Stimulated activated CD4-positive, alpha-beta T cell treated with anti-CD3 and anti-CD28 coated beads, Interleukin-1b, Interleukin-23, amount 100 ng/mL, for 24 hours (primary cell): ENCODE results near the gene PCDHA13.
"Not testable (repeated sequence)": the region's sequence is repeated elsewhere in the genome, so short reads cannot be mapped to it uniquely, and the experiment has no call there.

Experiments
- DNase-seq, 4 experiments: peaks; one replicate each; pipeline ENCODE4 v3.0.0-alpha.2; 2020; ENCODE audit warnings: low read depth in 4 of 4, low spot score in 1 of 4

The PCDHA13 gene, protein sequence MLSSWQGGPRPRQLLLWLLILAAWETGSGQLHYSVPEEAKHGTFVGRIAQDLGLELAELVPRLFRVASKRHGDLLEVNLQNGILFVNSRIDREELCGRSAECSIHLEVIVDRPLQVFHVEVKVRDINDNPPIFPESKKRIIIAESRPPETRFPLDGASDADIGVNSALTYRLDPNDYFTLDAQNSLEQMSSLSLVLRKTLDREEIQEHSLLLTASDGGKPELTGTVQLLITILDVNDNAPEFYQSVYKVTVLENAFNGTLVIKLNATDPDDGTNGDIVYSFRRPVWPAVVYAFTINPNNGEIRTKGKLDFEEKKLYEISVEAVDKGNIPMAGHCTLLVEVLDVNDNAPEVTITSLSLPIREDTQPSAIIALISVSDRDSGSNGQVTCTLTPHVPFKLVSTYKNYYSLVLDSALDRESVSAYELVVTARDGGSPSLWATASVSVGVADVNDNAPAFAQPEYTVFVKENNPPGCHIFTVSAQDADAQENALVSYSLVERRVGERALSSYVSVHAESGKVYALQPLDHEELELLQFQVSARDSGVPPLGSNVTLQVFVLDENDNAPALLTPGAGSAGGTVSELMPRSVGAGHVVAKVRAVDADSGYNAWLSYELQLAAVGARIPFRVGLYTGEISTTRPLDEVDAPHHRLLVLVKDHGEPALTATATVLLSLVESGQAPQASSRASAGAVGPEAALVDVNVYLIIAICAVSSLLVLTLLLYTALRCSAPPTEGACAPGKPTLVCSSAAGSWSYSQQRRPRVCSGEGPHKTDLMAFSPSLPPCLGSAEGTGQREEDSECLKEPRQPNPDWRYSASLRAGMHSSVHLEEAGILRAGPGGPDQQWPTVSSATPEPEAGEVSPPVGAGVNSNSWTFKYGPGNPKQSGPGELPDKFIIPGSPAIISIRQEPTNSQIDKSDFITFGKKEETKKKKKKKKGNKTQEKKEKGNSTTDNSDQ

DNA sequence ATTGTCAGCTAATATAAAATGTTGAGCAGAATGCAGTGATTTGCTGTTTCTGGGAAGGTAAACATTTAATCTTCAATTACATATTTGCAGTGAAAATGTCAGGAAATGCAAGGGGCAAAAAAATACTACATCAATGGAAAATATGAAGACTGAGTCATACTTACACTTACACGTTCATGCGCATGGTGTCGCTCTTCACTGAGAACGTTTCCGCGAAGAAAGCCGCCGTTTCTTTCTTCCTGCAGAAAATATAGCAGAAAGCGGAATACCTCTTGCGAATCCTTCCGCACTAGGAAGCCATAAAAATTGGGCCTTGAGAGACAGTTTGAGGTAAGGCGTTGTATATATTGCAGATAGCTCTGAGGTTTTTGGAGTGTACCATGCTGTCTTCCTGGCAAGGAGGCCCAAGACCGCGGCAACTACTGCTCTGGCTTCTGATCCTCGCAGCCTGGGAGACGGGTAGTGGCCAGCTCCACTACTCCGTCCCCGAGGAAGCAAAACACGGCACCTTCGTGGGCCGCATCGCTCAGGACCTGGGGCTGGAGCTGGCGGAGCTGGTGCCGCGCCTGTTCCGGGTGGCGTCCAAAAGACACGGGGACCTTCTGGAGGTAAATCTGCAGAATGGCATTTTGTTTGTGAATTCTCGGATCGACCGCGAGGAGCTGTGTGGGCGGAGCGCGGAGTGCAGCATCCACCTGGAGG is at the start of gene PCDHA13:
Gene PCDHA13 (plus strand): TSS at position 236 of the 702 bp plus-strand sequence. CDS start 145 bp downstream, at position 381.
- no peak for DNase-seq

- DNase-seq, result no peak
Measured at GRCh38 chr5:140833993-140834392, 47.9 kb upstream of the PCDHA13 start, which contains the start of gene PCDHA7. Gene PCDHA7, plus strand, starts transcription at chr5:140834269. Its CDS starts 115 bp downstream, at chr5:140834384.

- DNase-seq, result not testable (repeated sequence)
Measured at GRCh38 chr5:140834439-140835008, 47.4 kb upstream of the PCDHA13 start.

- DNase-seq, result no peak
Measured at GRCh38 chr5:140835622-140836510, 46.1 kb upstream of the PCDHA13 start.

GRCh38 chr5:140840978-140841962 is 40.7 kb upstream of the PCDHA13 start, which contains the start of gene PCDHA8:
Gene PCDHA8, plus strand, starts transcription at chr5:140841187. Its CDS starts 135 bp downstream, at chr5:140841322.
- no peak for DNase-seq

DNA sequence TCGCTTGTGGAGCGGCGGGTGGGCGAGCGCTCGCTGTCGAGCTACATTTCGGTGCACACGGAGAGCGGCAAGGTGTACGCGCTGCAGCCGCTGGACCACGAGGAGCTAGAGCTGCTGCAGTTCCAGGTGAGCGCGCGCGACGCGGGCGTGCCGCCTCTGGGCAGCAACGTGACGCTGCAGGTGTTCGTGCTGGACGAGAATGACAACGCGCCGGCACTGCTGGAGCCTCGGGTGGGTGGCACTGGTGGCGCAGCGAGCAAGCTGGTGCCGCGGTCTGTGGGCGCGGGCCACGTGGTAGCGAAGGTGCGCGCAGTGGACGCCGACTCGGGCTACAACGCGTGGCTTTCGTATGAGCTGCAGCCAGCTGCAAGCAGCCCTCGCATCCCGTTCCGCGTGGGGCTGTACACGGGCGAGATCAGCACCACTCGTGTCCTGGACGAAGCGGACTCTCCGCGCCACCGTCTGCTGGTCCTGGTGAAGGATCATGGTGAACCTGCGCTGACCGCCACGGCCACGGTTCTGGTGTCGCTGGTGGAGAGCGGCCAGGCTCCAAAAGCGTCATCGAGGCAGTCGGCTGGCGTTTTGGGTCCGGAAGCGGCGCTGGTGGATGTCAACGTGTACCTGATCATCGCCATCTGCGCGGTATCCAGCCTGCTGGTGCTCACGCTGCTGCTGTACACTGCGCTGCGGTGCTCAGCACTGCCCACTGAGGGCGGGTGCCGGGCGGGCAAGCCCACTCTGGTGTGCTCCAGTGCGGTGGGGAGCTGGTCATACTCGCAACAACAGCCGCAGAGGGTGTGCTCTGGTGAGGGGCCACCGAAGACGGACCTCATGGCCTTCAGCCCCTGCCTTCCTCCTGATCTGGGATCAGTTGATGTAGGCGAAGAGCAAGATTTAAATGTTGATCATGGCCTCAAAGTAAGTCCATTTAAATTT is 38.9 kb upstream of the PCDHA13 start:
- DNase-seq, result no peak

- DNase-seq, result not testable (repeated sequence)
Measured at GRCh38 chr5:140848139-140849102, 33.5 kb upstream of the PCDHA13 start, which contains the start of gene PCDHA9. Gene PCDHA9, plus strand, starts transcription at chr5:140848382. Its CDS starts 114 bp downstream, at chr5:140848496.

GRCh38 chr5:140849831-140850634 is 31.9 kb upstream of the PCDHA13 start:
- DNase-seq, result not testable (repeated sequence)

GRCh38 chr5:140855772-140856674 is 25.9 kb upstream of the PCDHA13 start, which contains the start of gene PCDHA10:
Gene PCDHA10, plus strand, starts transcription at chr5:140855897. Its CDS starts 152 bp downstream, at chr5:140856049.
- no peak for DNase-seq

DNA sequence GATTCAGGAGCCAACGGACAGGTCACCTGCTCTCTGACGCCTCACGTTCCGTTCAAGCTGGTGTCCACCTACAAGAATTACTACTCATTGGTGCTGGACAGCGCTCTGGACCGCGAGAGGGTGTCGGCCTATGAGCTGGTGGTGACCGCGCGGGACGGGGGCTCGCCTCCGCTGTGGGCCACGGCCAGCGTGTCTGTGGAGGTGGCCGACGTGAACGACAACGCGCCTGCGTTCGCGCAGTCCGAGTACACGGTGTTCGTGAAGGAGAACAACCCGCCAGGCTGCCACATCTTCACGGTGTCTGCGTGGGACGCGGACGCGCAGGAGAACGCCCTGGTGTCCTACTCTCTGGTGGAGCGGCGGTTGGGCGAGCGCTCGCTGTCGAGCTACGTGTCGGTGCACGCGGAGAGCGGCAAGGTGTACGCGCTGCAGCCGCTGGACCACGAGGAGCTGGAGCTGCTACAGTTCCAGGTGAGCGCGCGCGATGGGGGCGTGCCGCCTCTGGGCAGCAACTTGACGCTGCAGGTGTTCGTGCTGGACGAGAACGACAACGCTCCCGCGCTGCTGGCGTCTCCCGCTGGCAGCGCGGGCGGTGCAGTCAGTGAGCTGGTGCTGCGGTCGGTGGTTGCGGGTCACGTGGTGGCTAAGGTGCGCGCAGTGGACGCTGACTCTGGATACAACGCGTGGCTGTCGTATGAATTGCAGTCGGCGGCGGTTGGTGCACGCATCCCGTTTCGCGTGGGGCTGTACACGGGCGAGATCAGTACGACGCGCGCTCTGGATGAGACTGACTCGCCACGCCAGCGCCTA is 24.5 kb upstream of the PCDHA13 start:
- no peak for DNase-seq

DNA sequence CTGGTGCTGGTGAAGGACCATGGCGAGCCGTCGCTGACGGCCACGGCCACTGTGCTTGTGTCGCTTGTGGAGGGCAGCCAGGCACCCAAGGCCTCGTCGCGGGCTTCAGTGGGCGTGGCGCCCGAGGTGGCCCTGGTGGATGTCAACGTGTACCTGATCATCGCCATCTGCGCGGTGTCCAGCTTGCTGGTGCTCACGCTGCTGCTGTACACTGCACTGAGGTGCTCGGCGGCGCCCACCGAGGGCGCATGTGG is 24.0 kb upstream of the PCDHA13 start:
- DNase-seq, result no peak

DNA sequence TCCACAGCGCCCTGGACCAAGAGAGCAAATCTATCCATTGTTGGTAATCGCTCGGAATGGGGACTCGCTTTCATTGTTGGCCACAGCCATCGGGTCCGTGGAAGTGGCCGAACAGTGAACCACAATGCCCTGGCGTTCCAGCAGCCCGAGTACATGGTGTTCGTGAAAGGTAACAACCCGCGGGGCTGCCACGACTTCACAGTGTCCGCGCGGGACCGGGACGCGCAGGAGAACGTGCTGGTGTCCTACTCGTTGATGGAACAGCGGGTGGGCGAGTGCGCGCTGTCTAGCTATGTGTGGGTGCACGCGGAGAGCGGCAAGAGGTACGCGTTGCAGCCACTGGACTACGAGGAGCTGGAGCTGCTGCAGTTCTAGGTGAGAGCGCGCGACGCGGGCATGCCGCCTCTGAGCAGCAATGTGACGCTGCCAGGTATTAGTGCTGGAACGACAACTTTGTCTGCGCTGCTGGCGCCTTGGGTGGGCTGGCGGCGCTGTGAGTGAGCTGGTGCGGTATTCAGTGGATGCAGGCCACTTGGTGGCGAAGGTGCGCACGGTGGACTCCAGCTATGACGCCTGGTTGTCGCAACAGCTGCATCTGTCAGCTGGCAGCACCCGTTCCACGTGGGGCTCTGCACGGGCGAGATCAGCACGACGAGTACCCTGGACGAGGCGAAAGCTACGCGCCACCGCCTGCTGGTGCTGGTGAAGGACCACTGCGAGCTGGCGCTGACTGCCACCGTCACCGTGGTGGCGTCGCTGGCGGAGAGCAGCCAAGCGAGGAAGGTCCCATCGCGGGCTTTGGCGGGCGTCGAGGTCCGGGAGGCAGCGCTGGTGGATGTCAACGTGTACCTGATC is 19.3 kb upstream of the PCDHA13 start:
- DNase-seq, result no peak
